Suppressor macrophage treated with lipopolysaccharide for 1 hour (primary cell): Measurements from ENCODE around the gene TLX2.

ENCODE experiments used
- DNase-seq, 3 donors: peaks; one replicate each; pipeline ENCODE4 v3.0.0-alpha.2; 2020 to 2022

The TLX2 gene

GRCh38 chr2:74512744-74513604 is 1.3 kb upstream of the TLX2 start:
- DNase-seq, result no peak

- peak in 1 of 3 donors; percentile 24 for DNase-seq
Measured at GRCh38 chr2:74513605-74514367, 464 bp upstream of the TLX2 start.

- peak in 2 of 3 donors; percentile 10 to 21 for DNase-seq
Measured at GRCh38 chr2:74515271-74515980, 1.2 kb downstream of the TLX2 start.

GRCh38 chr2:74515981-74516633 is 1.9 kb downstream of the TLX2 start:
- DNase-seq, result peak; percentile 66 to 83 (median 71)

- no peak for DNase-seq
Measured at GRCh38 chr2:74516650-74517049, 2.4 kb downstream of the TLX2 start.

- DNase-seq, result no peak
Measured at GRCh38 chr2:74522516-74522915, 8.3 kb downstream of the TLX2 start.

GRCh38 chr2:74524005-74524404 is 9.8 kb downstream of the TLX2 start:
- DNase-seq, result no peak

GRCh38 chr2:74524955-74525716 is 10.9 kb downstream of the TLX2 start:
- DNase-seq, result no peak

GRCh38 chr2:74525717-74526648 is 11.7 kb downstream of the TLX2 start, which contains the start of gene DQX1:
Gene DQX1, minus strand, starts transcription at chr2:74526231. Its CDS starts 502 bp downstream, at chr2:74525729.
- peak; percentile 57 to 72 (median 63) for DNase-seq

- no peak for DNase-seq
Measured at GRCh38 chr2:74526649-74527230, 12.5 kb downstream of the TLX2 start.

- DNase-seq, result no peak
Measured at GRCh38 chr2:74527741-74528140, 13.5 kb downstream of the TLX2 start.

GRCh38 chr2:74528600-74529356 is 14.5 kb downstream of the TLX2 start:
- no peak for DNase-seq

GRCh38 chr2:74529357-74530238 is 15.3 kb downstream of the TLX2 start, which contains the start of the genes AUP1 and HTRA2:
Gene AUP1, minus strand, starts transcription at chr2:74529706. Its CDS starts 77 bp downstream, at chr2:74529629.
Gene HTRA2, plus strand, starts transcription at chr2:74529933. Its CDS starts 74 bp downstream, at chr2:74530007.
- peak; percentile 99 to 100 (median 99) for DNase-seq

- peak; percentile 78 to 83 (median 82) for DNase-seq
Measured at GRCh38 chr2:74530239-74531187, 16.3 kb downstream of the TLX2 start.

GRCh38 chr2:74531666-74532065 is 17.4 kb downstream of the TLX2 start:
- no peak for DNase-seq

GRCh38 chr2:74532222-74532621 is 18.0 kb downstream of the TLX2 start:
- peak; percentile 56 to 78 (median 68) for DNase-seq

GRCh38 chr2:74533464-74533863 is 19.2 kb downstream of the TLX2 start:
- DNase-seq, result no peak
